Activated T-cell treated with anti-CD3 and anti-CD28 coated beads, Interleukin-2, amount 50 U/mL, for 4 hours (primary cell): ENCODE measurements around the gene TUBB2B. TPM values are rescaled to one million over a fixed set of nuclear protein-coding genes. Genes with fewer than 3 reads are reported as not detected.
"Not testable (repeated sequence)": the region's sequence is repeated elsewhere in the genome, so short reads cannot be mapped to it uniquely, and the experiment has no call there.

Source experiments
- ATAC-seq, 2 donors: fragments of 200-7000 bp; cut with Tn5 transposase; one replicate each; pipeline ENCODE4 v1.10.0; 2021
- DNase-seq: peaks from one replicate; pipeline ENCODE4 v3.0.0-alpha.2; 2020
- H3K27me3 Mint-ChIP-seq: one replicate; pipeline ENCODE4 v1.8.0; 2021; ENCODE audit warnings: low read depth, mixed read lengths
- H3K36me3 Mint-ChIP-seq: one replicate; pipeline ENCODE4 v1.8.0; 2022; ENCODE audit warnings: mixed read lengths; ENCODE audit not compliant: insufficient read depth
- H3K4me1 Mint-ChIP-seq: one replicate; pipeline ENCODE4 v1.8.0; 2021; ENCODE audit warnings: low read depth, mixed read lengths
- H3K4me3 Mint-ChIP-seq: one replicate; pipeline ENCODE4 v1.8.0; 2021; ENCODE audit warnings: mild to moderate bottlenecking, moderate library complexity, mixed read lengths
- H3K9me3 Mint-ChIP-seq: one replicate; pipeline ENCODE4 v1.8.0; 2021; ENCODE audit warnings: mixed read lengths
- total RNA-seq, 3 donors: library from RNA; stranded (reverse); gene quantifications; one replicate each; pipeline ENCODE4 v1.2.1, GENCODE V29; 2021

Gene TUBB2B
- total RNA-seq, 3 donors from 2014 or later = 0.42 to 0.73 (median 0.61) TPM

- Mint-ChIP-seq H3K4me1 (peaks cover 2% of the 10 kb centered on the region), H3K4me3 (no peak overlapping the region), H3K9me3 (no peaks in the 10 kb centered on the region), H3K36me3 (no peaks in the 10 kb centered on the region), H3K27me3 (peaks cover 19% of the 10 kb centered on the region)
- ATAC-seq (no peak), DNase-seq (no peak)
Measured at GRCh38 chr6:3183066-3183465, 44.4 kb downstream of the TUBB2B start.

GRCh38 chr6:3181105-3181504 is 46.3 kb downstream of the TUBB2B start:
- Mint-ChIP-seq H3K27me3 (peaks cover 13% of the 10 kb centered on the region), H3K36me3 (no peaks in the 10 kb centered on the region), H3K4me3 (no peak overlapping the region), H3K4me1 (peaks cover 4% of the 10 kb centered on the region), H3K9me3 (no peaks in the 10 kb centered on the region)
- DNase-seq (no peak), ATAC-seq (no peak)

DNA sequence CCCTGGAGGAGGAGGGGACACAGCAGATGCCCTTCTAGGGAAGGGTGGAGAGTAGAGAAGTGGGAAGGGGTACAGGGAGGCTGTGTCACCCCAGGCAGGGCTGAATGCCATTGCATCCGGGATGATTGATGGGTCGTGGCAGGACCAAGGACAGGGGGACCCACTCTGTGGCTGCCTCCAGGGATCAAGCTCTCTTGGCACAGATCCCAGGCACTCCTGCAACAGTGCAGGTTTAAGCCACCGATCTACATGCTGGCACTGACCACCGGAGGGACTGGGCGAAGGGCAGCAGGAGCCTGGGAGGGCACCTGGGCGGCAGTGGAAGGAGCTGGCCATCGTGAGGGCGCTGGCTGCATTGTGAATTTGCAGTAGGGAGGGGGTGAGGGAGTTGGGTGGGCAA is 47.5 kb downstream of the TUBB2B start:
- H3K27me3 Mint-ChIP-seq, ATAC-seq, H3K9me3 Mint-ChIP-seq, H3K4me1 Mint-ChIP-seq, H3K36me3 Mint-ChIP-seq, DNase-seq: not testable (repeated sequence)
- peak overlapping the region; percentile 64 for H3K4me3 Mint-ChIP-seq

- H3K36me3 Mint-ChIP-seq, H3K4me3 Mint-ChIP-seq, H3K9me3 Mint-ChIP-seq, ATAC-seq, DNase-seq, H3K4me1 Mint-ChIP-seq, H3K27me3 Mint-ChIP-seq: not testable (repeated sequence)
Measured at GRCh38 chr6:3178666-3179065, 48.8 kb downstream of the TUBB2B start.

GRCh38 chr6:3176562-3177355 is 50.7 kb downstream of the TUBB2B start:
- no peak overlapping the region for H3K4me3 Mint-ChIP-seq
- peaks cover 4% of the 10 kb centered on the region for H3K4me1 Mint-ChIP-seq
- peak; percentile 77 to 90 for ATAC-seq
- no peaks in the 10 kb centered on the region for H3K9me3 Mint-ChIP-seq
- peaks cover 5% of the 10 kb centered on the region for H3K27me3 Mint-ChIP-seq
- peak; percentile 44 for DNase-seq
- H3K36me3 Mint-ChIP-seq = no peaks in the 10 kb centered on the region

DNA sequence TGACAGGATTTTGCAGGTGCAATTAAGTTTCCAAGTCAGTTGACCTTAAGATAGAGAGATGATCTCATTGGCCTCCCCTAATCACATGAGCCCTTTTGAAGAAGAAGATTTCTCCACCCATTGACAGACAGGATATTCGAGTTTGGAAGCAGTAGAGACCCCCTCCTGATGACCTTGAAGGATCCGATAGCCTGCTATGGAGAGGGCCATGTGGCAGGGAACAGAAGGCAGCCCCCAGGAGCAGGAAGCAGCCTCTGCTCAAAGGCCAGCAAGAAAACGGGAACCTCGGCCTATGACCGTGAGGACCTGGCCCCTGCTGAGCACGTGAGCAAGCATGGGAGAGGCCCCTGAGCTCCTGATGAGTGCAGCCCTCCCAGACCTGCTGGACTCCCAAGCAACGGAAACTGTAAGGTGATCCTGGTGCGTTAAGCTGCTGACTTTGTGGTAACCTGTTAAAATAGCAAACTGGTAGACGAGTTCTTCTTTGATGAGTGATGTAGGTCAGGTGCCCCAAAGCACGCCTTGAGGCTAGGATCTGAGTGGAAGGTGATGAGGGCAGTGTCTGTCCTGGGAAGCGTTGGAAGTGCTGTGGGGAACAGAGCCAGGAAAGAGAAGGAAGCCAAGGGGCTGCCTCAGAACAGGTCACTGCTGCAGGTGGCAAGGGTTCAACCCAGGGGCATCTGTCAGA is 51.6 kb downstream of the TUBB2B start:
- ATAC-seq (no peak), DNase-seq (no peak)
- Mint-ChIP-seq H3K36me3 (no peaks in the 10 kb centered on the region), H3K4me3 (no peak overlapping the region), H3K27me3 (peaks cover 5% of the 10 kb centered on the region), H3K4me1 (peaks cover 4% of the 10 kb centered on the region), H3K9me3 (no peaks in the 10 kb centered on the region)

Other genes with a start within 250 kb of the TUBB2B start
- 10 to 100 TPM; 35.5 to 41.8 (median 38.4) TPM for gene NQO2, start 227.8 kb downstream of the TUBB2B start, total RNA-seq
- gene RIPK1, start 159.2 kb downstream of the TUBB2B start, total RNA-seq = 10 to 100 TPM; 16.5 to 17.4 (median 16.6) TPM
- 1 to 10 TPM; 3.5 to 6.1 (median 4.5) TPM for gene BPHL, start 108.9 kb downstream of the TUBB2B start, total RNA-seq
- 1 to 10 TPM; 5.4 to 7.7 (median 7.1) TPM for gene TUBB2A, start 70.1 kb downstream of the TUBB2B start, total RNA-seq
- gene PSMG4, start 31.3 kb upstream of the TUBB2B start, total RNA-seq = 10 to 100 TPM; 26.0 to 31.6 (median 27.8) TPM
- 1 to 10 TPM in 1 of 3 donors, under 1 TPM in 2; 0.50 to 1.2 (median 0.54) TPM for gene SLC22A23, start 229.4 kb upstream of the TUBB2B start, total RNA-seq